Mesendoderm (in vitro differentiated cells): ENCODE data around the gene APOF.
"Not testable (repeated sequence)": the region's sequence is repeated elsewhere in the genome, so short reads cannot be mapped to it uniquely, and the experiment has no call there.

ENCODE experiments used
- DNase-seq: peaks from one replicate; pipeline ENCODE4 v3.0.0; 2013
- H2AK5ac ChIP-seq: 2 replicates; pipeline ENCODE4 v1.6.1; 2013; ENCODE audit warnings: low read length, inconsistent platforms
- H2BK120ac ChIP-seq: 2 replicates; pipeline ENCODE4 v1.6.1; 2013; ENCODE audit warnings: low read depth, mild to moderate bottlenecking, low read length, moderate library complexity, mixed read lengths
- H2BK15ac ChIP-seq: replicated peaks from 2 replicates; pipeline ENCODE4 v1.6.1; 2013; ENCODE audit warnings: low read depth, mild to moderate bottlenecking, moderate library complexity
- H2BK5ac ChIP-seq: 2 replicates; pipeline ENCODE4 v1.6.1; 2013; ENCODE audit warnings: low read length, inconsistent platforms
- H3K18ac ChIP-seq: 2 replicates; pipeline ENCODE4 v1.6.1; 2013; ENCODE audit warnings: mild to moderate bottlenecking, low read length, mixed read lengths
- H3K23ac ChIP-seq: one replicate; pipeline ENCODE4 v1.6.1; 2013; ENCODE audit warnings: low read length
- H3K27ac ChIP-seq: 2 replicates; pipeline ENCODE4 v1.5.1; 2013; ENCODE audit warnings: low read depth, mild to moderate bottlenecking, inconsistent platforms, low read length, moderate library complexity
- H3K27me3 ChIP-seq: 2 replicates; pipeline ENCODE4 v1.6.1; 2013; ENCODE audit warnings: low read length, control low read depth, mild to moderate bottlenecking, inconsistent platforms; ENCODE audit not compliant: insufficient read depth, poor library complexity
- H3K36me3 ChIP-seq: 2 replicates; pipeline ENCODE4 v1.6.1; 2013; ENCODE audit warnings: low read length, inconsistent platforms; ENCODE audit not compliant: control insufficient read depth, insufficient read depth
- H3K4ac ChIP-seq: one replicate; pipeline ENCODE4 v1.6.1; 2013; ENCODE audit warnings: low read depth, mild to moderate bottlenecking, low read length, moderate library complexity
- H3K4me1 ChIP-seq: 2 replicates; pipeline ENCODE4 v1.6.1; 2013; ENCODE audit warnings: low read depth, low read length, inconsistent platforms; ENCODE audit not compliant: control insufficient read depth
- H3K4me2 ChIP-seq: 2 replicates; pipeline ENCODE4 v1.6.1; 2013; ENCODE audit warnings: low read length
- H3K4me3 ChIP-seq: 2 replicates; pipeline ENCODE4 v1.5.1; 2013; ENCODE audit warnings: mild to moderate bottlenecking, low read length
- H3K56ac ChIP-seq: one replicate; pipeline ENCODE4 v1.6.1; 2013; ENCODE audit warnings: low read length
- H3K79me1 ChIP-seq: 2 replicates; pipeline ENCODE4 v1.6.1; 2013; ENCODE audit warnings: low read length, inconsistent platforms
- H3K79me2 ChIP-seq: 2 replicates; pipeline ENCODE4 v1.6.1; 2013; ENCODE audit warnings: mild to moderate bottlenecking, low read length; ENCODE audit not compliant: control insufficient read depth, insufficient read depth
- H3K9ac ChIP-seq: 2 replicates; pipeline ENCODE4 v1.6.1; 2013; ENCODE audit warnings: low read length, inconsistent platforms
- H4K5ac ChIP-seq: one replicate; pipeline ENCODE4 v1.6.1; 2013; ENCODE audit warnings: low read length
- H4K8ac ChIP-seq: one replicate; pipeline ENCODE4 v1.6.1; 2013; ENCODE audit warnings: low read depth, mild to moderate bottlenecking, control low read depth, low read length, moderate library complexity
- WGBS: extraction: QIAGEN DNeasy Blood & Tissue Kit; methylation state at CpG from one replicate; pipeline ENCODE4 v1.1.7; 2013; ENCODE audit warnings: low lambda C conversion rate, missing lambda C conversion rate; ENCODE audit not compliant: insufficient coverage; ENCODE audit errors: extremely low coverage; 5-methylcytosine and 5-hydroxymethylcytosine counted together

APOF gene

GRCh38 chr12:56324206-56324605 is 38.5 kb downstream of the APOF start:
- H3K27me3 ChIP-seq = no peaks in the 10 kb centered on the region
- no peak for DNase-seq
- no peaks in the 10 kb centered on the region for H3K79me2 ChIP-seq
- H3K56ac ChIP-seq = no peak overlapping the region
- no peak overlapping the region for H2BK15ac ChIP-seq
- H3K27ac ChIP-seq = no peak overlapping the region
- no peaks in the 10 kb centered on the region for H3K36me3 ChIP-seq
- no peak overlapping the region for H3K9ac ChIP-seq
- H3K4me2 ChIP-seq = no peak overlapping the region
- H2AK5ac ChIP-seq = no peak overlapping the region
- no peak overlapping the region for H4K8ac ChIP-seq
- H3K4ac ChIP-seq = no peak overlapping the region
- no peak overlapping the region for H3K23ac ChIP-seq
- H4K5ac ChIP-seq = no peak overlapping the region
- H3K4me3 ChIP-seq = no peak overlapping the region
- no CpG with 5 or more reads among the region's 6 CpGs for WGBS
- no peak overlapping the region for H2BK5ac ChIP-seq
- H3K4me1 ChIP-seq = no peaks in the 10 kb centered on the region
- H3K79me1 ChIP-seq = no peaks in the 10 kb centered on the region
- no peak overlapping the region for H2BK120ac ChIP-seq
- H3K18ac ChIP-seq = no peak overlapping the region

GRCh38 chr12:56321610-56322009 is 41.0 kb downstream of the APOF start:
- not testable (repeated sequence) for H2BK15ac ChIP-seq, H3K27me3 ChIP-seq, H3K9ac ChIP-seq, H3K56ac ChIP-seq, H3K4me2 ChIP-seq, H4K8ac ChIP-seq, H3K4me1 ChIP-seq, H3K79me1 ChIP-seq, H2BK5ac ChIP-seq, H3K4ac ChIP-seq, H3K36me3 ChIP-seq, H3K18ac ChIP-seq, H3K27ac ChIP-seq, H3K79me2 ChIP-seq, H2AK5ac ChIP-seq, DNase-seq, H3K4me3 ChIP-seq, H4K5ac ChIP-seq, H3K23ac ChIP-seq, H2BK120ac ChIP-seq
- no CpG with 5 or more reads among the region's 8 CpGs for WGBS

GRCh38 chr12:56321027-56321426 is 41.6 kb downstream of the APOF start:
- Histone ChIP-seq H3K36me3 (no peaks in the 10 kb centered on the region), H4K8ac (no peak overlapping the region), H3K4me1 (no peaks in the 10 kb centered on the region), H3K27ac (no peak overlapping the region), H3K18ac (no peak overlapping the region), H3K79me1 (no peaks in the 10 kb centered on the region), H2AK5ac (no peak overlapping the region), H3K9ac (no peak overlapping the region), H2BK15ac (no peak overlapping the region), H3K4me3 (no peak overlapping the region), H3K79me2 (no peaks in the 10 kb centered on the region), H2BK5ac (no peak overlapping the region), H3K23ac (no peak overlapping the region), H3K4ac (no peak overlapping the region), H4K5ac (no peak overlapping the region), H2BK120ac (no peak overlapping the region), H3K56ac (no peak overlapping the region), H3K4me2 (no peak overlapping the region), H3K27me3 (no peaks in the 10 kb centered on the region)
- no peak for DNase-seq
- no CpG with 5 or more reads among the region's 2 CpGs for WGBS

DNA sequence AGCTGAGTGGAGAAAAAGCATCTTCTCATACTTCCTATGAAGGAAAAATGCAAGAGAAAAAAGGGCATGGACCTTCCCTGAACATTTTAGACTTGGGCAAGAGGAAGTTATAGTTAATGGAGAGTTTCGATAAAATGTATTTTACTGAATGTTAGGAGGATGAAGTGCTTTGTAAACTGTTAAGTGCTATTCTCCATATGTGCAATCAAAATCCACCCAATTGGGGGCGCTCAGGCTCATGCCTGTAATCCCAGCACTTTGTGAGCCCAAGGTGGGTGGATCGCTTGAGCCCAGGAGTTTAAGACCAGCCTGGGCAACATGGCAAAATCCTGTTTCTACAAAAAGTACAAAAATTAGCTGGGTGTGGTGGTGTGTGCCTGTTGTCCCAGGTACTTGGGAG is 45.0 kb downstream of the APOF start:
- Histone ChIP-seq H4K8ac (no peak overlapping the region), H3K23ac (no peak overlapping the region), H3K79me1 (peaks cover 4% of the 10 kb centered on the region), H2BK120ac (no peak overlapping the region), H3K4ac (no peak overlapping the region), H3K4me1 (no peaks in the 10 kb centered on the region), H3K79me2 (peaks cover 13% of the 10 kb centered on the region), H2BK15ac (no peak overlapping the region), H3K27me3 (no peaks in the 10 kb centered on the region), H3K56ac (no peak overlapping the region), H3K4me3 (no peak overlapping the region), H3K4me2 (no peak overlapping the region), H3K36me3 (no peaks in the 10 kb centered on the region), H2AK5ac (no peak overlapping the region), H3K9ac (no peak overlapping the region), H3K18ac (no peak overlapping the region), H4K5ac (no peak overlapping the region), H2BK5ac (no peak overlapping the region), H3K27ac (no peak overlapping the region)
- WGBS = no CpG with 5 or more reads among the region's 3 CpGs
- DNase-seq = no peak

DNA sequence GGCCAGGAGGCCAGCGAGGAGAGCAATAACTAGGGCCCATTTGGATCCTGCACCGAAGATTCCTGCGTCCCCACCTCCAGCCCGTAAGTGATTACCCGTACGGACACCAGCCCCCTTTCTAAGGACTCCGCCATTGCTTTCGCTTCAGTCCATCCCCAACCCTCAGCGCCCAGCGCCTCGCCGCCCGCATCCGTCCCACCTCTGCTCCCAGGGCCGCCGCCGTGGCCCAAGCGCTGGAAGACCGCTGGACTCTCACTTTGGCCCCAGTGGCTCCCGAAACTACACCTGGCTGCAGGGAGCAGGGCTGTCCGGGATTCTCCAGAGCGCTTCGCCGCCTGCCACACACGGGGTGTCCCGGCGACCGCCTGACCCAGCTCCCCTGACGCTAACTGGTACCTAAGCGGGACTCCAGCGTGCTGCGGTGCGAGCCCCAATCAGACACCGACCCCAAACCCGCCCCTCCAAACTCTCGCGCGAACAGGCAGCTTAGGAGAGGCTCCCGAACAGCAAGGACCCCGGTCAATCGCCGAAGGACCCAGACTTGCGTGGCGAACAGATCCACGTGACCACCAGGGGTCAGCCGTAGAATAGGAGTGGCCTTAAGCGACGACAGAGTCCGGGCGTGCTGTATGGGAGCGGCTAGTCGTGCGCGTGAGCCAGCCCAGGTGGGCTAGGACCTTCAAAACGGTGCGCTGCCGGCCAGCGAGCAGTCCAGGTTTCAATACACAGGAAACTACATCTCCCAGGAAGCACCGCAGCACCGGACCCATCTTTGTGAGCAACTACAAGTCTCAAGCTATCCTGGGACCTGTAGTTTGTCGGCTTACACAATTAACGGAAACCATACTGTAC is 46.8 kb downstream of the APOF start, which contains the start of gene CNPY2:
Gene CNPY2 (minus strand): TSS at position 367 of the 852 bp plus-strand sequence. CDS start 771 bp downstream, outside the sequence.
- Histone ChIP-seq H3K23ac (peak within 1 kb of the TSS; percentile 70), H3K4me2 (peak within 1 kb of the TSS; percentile 70), H3K27me3 (no peaks in the 10 kb centered on the region), H2BK15ac (no peak within 1 kb of the TSS), H3K18ac (peak within 1 kb of the TSS; percentile 73), H3K79me1 (peaks cover 4% of the 10 kb centered on the region), H3K4me3 (peak within 1 kb of the TSS; percentile 64), H3K27ac (peak within 1 kb of the TSS; percentile 91), H3K9ac (peak within 1 kb of the TSS; percentile 83), H4K8ac (peak within 1 kb of the TSS; percentile 31), H2AK5ac (peak within 1 kb of the TSS; percentile 3), H2BK5ac (peak within 1 kb of the TSS; percentile 7), H3K36me3 (no peaks in the 10 kb centered on the region), H4K5ac (no peak within 1 kb of the TSS), H3K4ac (peak within 1 kb of the TSS; percentile 77), H3K56ac (peak within 1 kb of the TSS; percentile 93), H2BK120ac (no peak within 1 kb of the TSS), H3K4me1 (no peaks in the 10 kb centered on the region), H3K79me2 (peaks cover 13% of the 10 kb centered on the region)
- WGBS = no CpG with 5 or more reads among the region's 62 CpGs
- DNase-seq = peak; percentile 100
